Measurements from ENCODE around the gene ATAD1. TPM values are rescaled to one million over a fixed set of nuclear protein-coding genes. Genes with fewer than 3 reads are reported as not detected.

ATAD1 gene
- total and polyA plus RNA-seq, 2 of the 4 experiments (the other 2 are of a cell fraction): 12.7 to 21.9 TPM

- POLR2A ChIA-PET (ENCODE audit: unreplicated experiment): no interaction called here
- H3K56ac ChIP-seq (ENCODE audit: extremely low read depth, insufficient read depth, low read length): no peak overlapping the region
- H2BK5ac ChIP-seq (ENCODE audit: low read depth, low read length, poor library complexity, severe bottlenecking): no peak overlapping the region
- H2BK120ac ChIP-seq (ENCODE audit: low read depth, low read length): no peak overlapping the region
- H3K9me1 ChIP-seq (ENCODE audit: insufficient read depth, low read length): peaks cover 2% of the 10 kb centered on the region; the same call in 1 of the 2 replicates
- H2BK20ac ChIP-seq (ENCODE audit: low read depth, low read length): no peak overlapping the region
- peaks cover 24% of the 10 kb centered on the region for H3K36me3 ChIP-seq (ENCODE audit: control insufficient read depth, insufficient read depth, low read length)
- no peak overlapping the region for H3K9ac ChIP-seq (ENCODE audit: low read depth, low read length)
- H3K27ac ChIP-seq (ENCODE audit: insufficient read depth, low read length): no peak overlapping the region
- 0 out of 4 replicates have a peak, but pooled peaks cover 0 to 2% of the 10 kb centered on the region in 2 experiments for H3K79me1 ChIP-seq (ENCODE audit: low read depth in 1 of 2, low read length in 2 of 2)
- no peak overlapping the region for H2AK5ac ChIP-seq (ENCODE audit: low read depth, low read length)
- H3K14ac ChIP-seq (replicated peaks; ENCODE audit: low read depth, low read length): no peak overlapping the region
- no peak overlapping the region for H3K4me3 ChIP-seq (ENCODE audit: insufficient read depth, low read depth, low read length)
- no peaks in the 10 kb centered on the region for H3K9me3 ChIP-seq (ENCODE audit: control insufficient read depth, insufficient read depth, low read length)
- BruUV-seq (replicated peaks): no TSS peak
- ATAC-seq (ENCODE audit: low read depth) (no peak), DNase-seq (no peak)
- H3K18ac ChIP-seq (ENCODE audit: low read depth, low read length): no peak overlapping the region; the same call in 1 of the 2 replicates
- no peak overlapping the region for H3K23ac ChIP-seq (ENCODE audit: low read depth, low read length)
- no peak overlapping the region for H3K4ac ChIP-seq (ENCODE audit: low read depth, low read length)
- CTCF ChIA-PET: interaction anchor here (0.7 kb wide), 1 partner anchor 71 kb away, joined by 3 read pairs; no protein-coding TSS in a partner anchor
- dilution Hi-C loops (cut with HindIII; ENCODE audit: low sequenced_read_pairs, unreplicated experiment): no loop called here
- in situ Hi-C loops (cut with MboI; ENCODE audit: low sequenced_read_pairs): no loop called here
- no peak overlapping the region for H4K5ac ChIP-seq (ENCODE audit: low read depth, low read length)
- no peak overlapping the region for H2AFZ ChIP-seq (replicated peaks; ENCODE audit: low read length, poor library complexity)
- H2BK15ac ChIP-seq (ENCODE audit: low read depth, low read length): no peak overlapping the region
- no peaks in the 10 kb centered on the region for H3K4me1 ChIP-seq (ENCODE audit: control insufficient read depth, insufficient read depth, low read length)
- no peaks in the 10 kb centered on the region for H4K20me1 ChIP-seq (ENCODE audit: insufficient read depth, low read length)
- no peak overlapping the region for H4K8ac ChIP-seq (ENCODE audit: low read depth in 2 of 2, low read length in 2 of 2)
- 100% methylated on average over 1 of the region's 3 CpGs; no CpG with 5 or more reads in 1 of the 2 experiments for WGBS, 2 experiments (ENCODE audit: extremely low coverage in 2 of 2, insufficient read length in 1 of 2)
- no peaks in the 10 kb centered on the region for H3K27me3 ChIP-seq (ENCODE audit: control insufficient read depth, insufficient read depth, low read length)
- no peak for TF ChIP-seq MXI1 (IDR thresholded peaks at IDR 0.05; ENCODE audit: borderline replicate concordance, low read depth, low read length)
- TF ChIP-seq MAFK (IDR thresholded peaks at IDR 0.05; ENCODE audit: low read depth, low read length): no peak
- TF ChIP-seq MAZ (IDR thresholded peaks at IDR 0.05; ENCODE audit: borderline replicate concordance, low read depth, low read length): no peak
- TF ChIP-seq ELK1 (IDR thresholded peaks at IDR 0.05; ENCODE audit: borderline replicate concordance, low read depth, low read length): no peak
- TF ChIP-seq NFE2L2 (IDR thresholded peaks at IDR 0.05; ENCODE audit: low read depth, low read length): no peak
- no peak for TF ChIP-seq USF2 (IDR thresholded peaks at IDR 0.05; ENCODE audit: low read depth, low read length)
- no peak for TF ChIP-seq RFX5 (IDR thresholded peaks at IDR 0.05; ENCODE audit: low read depth, low read length)
- no peak for TF ChIP-seq SMC3 (IDR thresholded peaks at IDR 0.05; ENCODE audit: low read depth, low read length)
- no peak for TF ChIP-seq RAD21 (IDR thresholded peaks at IDR 0.05; ENCODE audit: low read length)
- no peak for TF ChIP-seq CHD1 (IDR thresholded peaks at IDR 0.05; ENCODE audit: low read depth, low read length)
- no peak for TF ChIP-seq RCOR1 (IDR thresholded peaks at IDR 0.05; ENCODE audit: insufficient replicate concordance, low read length)
- intact Hi-C loops (cut with micrococcal nuclease): no loop called here
- no peak overlapping the region for H4K91ac ChIP-seq (ENCODE audit: insufficient read depth, low read depth, low read length)
- H2AK9ac ChIP-seq (replicated peaks; ENCODE audit: low read depth, low read length, poor library complexity): no peak overlapping the region
- no peak overlapping the region for H3K4me2 ChIP-seq (ENCODE audit: low read depth, low read length)
Observed at GRCh38 chr10:87715552-87716347, 102.3 kb downstream of the ATAD1 start.

All from IMR-90 (cell line).